Panc1 (cell line): ENCODE results near the gene OAF. TPM values are rescaled to one million over a fixed set of nuclear protein-coding genes. Genes with fewer than 3 reads are reported as not detected.

Experiments
- ATAC-seq: fragments of 200-7000 bp; cut with Tn5 transposase; 2 replicates; pipeline ENCODE4 v1.9.1; 2020; ENCODE audit warnings: mild to moderate bottlenecking, moderate library complexity
- BruUV-seq: library from RNA; stranded (reverse); fragments of 400-500 nt; replicated peaks from 2 replicates; lab custom pipeline; 2021; lab: Mats Ljungman, UMichigan
- CTCF ChIA-PET: fragments of 300-600 bp; sonication (Branson Sonifier 250); formaldehyde crosslinking; loops from one replicate; lab custom pipeline; 2022; ENCODE audit warnings: antibody characterized with exemption; lab: Charles Lee
- POLR2A ChIA-PET: fragments of 300-600 bp; sonication (Branson Sonifier 250); formaldehyde crosslinking; loops from one replicate; lab custom pipeline; 2022; ENCODE audit warnings: antibody characterized with exemption; lab: Charles Lee
- DNase-seq: peaks from one replicate; pipeline ENCODE4 v3.0.0-alpha.2; 2010; ENCODE audit warnings: low read depth, low spot score
- H3K27ac ChIP-seq: 2 replicates; pipeline ENCODE4 v1.5.1; 2011; ENCODE audit warnings: mild to moderate bottlenecking, low read length, inconsistent platforms
- H3K27me3 ChIP-seq: fragments of 200-500 bp; sonication (Bioruptor generic); 2 replicates; pipeline ENCODE4 v1.6.0; 2014; ENCODE audit warnings: low read length, inconsistent platforms; ENCODE audit not compliant: control insufficient read depth, insufficient read depth
- H3K36me3 ChIP-seq: fragments of 200-500 bp; sonication (Bioruptor generic); 2 replicates; pipeline ENCODE4 v1.5.1; 2014; ENCODE audit warnings: inconsistent platforms, mild to moderate bottlenecking, low read length, moderate library complexity; ENCODE audit not compliant: control insufficient read depth, insufficient read depth
- H3K4me1 ChIP-seq: 2 replicates; pipeline ENCODE4 v1.5.1; 2011; ENCODE audit warnings: inconsistent platforms, mild to moderate bottlenecking, low read length, moderate library complexity; ENCODE audit not compliant: control insufficient read depth, insufficient read depth
- H3K4me3 ChIP-seq, 2 experiments: 2 replicates each; pipeline ENCODE4 v1.5.1; 2011 to 2012; ENCODE audit warnings: low read depth in 2 of 2, low read length in 2 of 2, mild to moderate bottlenecking in 2 of 2, inconsistent platforms in 1 of 2, moderate library complexity in 1 of 2
- H3K9me3 ChIP-seq: fragments of 200-500 bp; sonication (Bioruptor generic); 2 replicates; pipeline ENCODE4 v1.5.1; 2014; ENCODE audit warnings: low read depth, mild to moderate bottlenecking, inconsistent platforms, low read length, moderate library complexity; ENCODE audit not compliant: control insufficient read depth, insufficient read depth
- CTCF ChIP-seq: fragments of 450-650 bp; IDR thresholded peaks from 2 replicates; pipeline ENCODE4 v1.5.1; 2017; ENCODE audit warnings: mild to moderate bottlenecking
- POLR2AphosphoS5 ChIP-seq: IDR thresholded peaks from 2 replicates; pipeline ENCODE4 v1.6.1; 2012; ENCODE audit warnings: mild to moderate bottlenecking, low read depth, low read length, moderate library complexity
- REST ChIP-seq, 2 experiments: IDR thresholded peaks; 2 replicates each; pipeline ENCODE4 v1.6.1; 2011 to 2012; ENCODE audit warnings: low read depth in 2 of 2, control low read depth in 1 of 2, low read length in 1 of 2, mild to moderate bottlenecking in 1 of 2, moderate library complexity in 1 of 2; ENCODE audit not compliant: insufficient read depth in 1 of 2
- SIN3A ChIP-seq: IDR thresholded peaks from 2 replicates; pipeline ENCODE4 v1.6.1; 2012; ENCODE audit warnings: low read depth, mild to moderate bottlenecking, low read length, moderate library complexity, borderline replicate concordance; ENCODE audit not compliant: insufficient read depth
- TCF7L2 ChIP-seq: IDR thresholded peaks from 2 replicates; pipeline ENCODE4 v1.6.1; 2011; ENCODE audit warnings: mild to moderate bottlenecking, low read depth, low read length, inconsistent platforms
- in situ Hi-C: cut with HindIII; loops from 2 replicates; pipeline ENCODE4 v1.10.0; 2016; ENCODE audit warnings: low sequenced_read_pairs, low pct_unique_long_range_greater_than_20kb
- intact Hi-C: fragments of 100-400 bp; cut with micrococcal nuclease; formaldehyde crosslinking; loops from one replicate; pipeline ENCODE4 v1.10.0; 2022; ENCODE audit not compliant: unreplicated experiment
- total RNA-seq: library from RNA; stranded (reverse); gene quantifications from one replicate; pipeline ENCODE4 v1.2.1, GENCODE V29; 2021; ENCODE audit not compliant: unreplicated experiment

OAF gene
- total RNA-seq, 1 experiment from 2014 or later: 13.7 TPM

DNA sequence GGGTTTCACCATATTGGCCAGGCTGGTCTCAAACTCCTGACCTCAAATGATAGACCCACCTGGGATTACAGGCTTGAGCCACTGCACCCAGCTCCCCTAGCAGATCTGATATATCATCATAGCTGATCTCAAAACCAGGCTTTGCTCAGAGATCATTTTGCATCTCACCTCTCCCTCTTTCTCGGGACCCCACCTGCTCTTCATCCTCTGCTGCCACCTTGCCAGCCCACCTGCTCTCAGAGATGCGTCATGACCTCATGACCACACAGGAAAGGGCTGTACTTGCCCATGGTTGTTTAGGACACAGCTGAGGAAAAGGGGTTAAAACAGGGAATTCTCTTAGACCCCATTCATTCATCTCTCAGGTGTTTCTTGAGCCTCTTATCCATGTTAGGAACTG lies 56.5 kb downstream of the OAF start:
- Histone ChIP-seq H3K36me3 (no peaks in the 10 kb centered on the region), H3K27me3 (peaks cover 23% of the 10 kb centered on the region), H3K4me3 (no peak overlapping the region), H3K4me1 (no peaks in the 10 kb centered on the region), H3K27ac (no peak overlapping the region), H3K9me3 (no peaks in the 10 kb centered on the region)
- intact Hi-C loops: loop anchor here (10.0 kb wide), 1 partner anchor 957 kb away; no protein-coding TSS in a partner anchor
- POLR2A ChIA-PET: no interaction called here
- CTCF ChIA-PET: no interaction called here
- TF ChIP-seq REST (IDR thresholded peaks at IDR 0.05; ENCODE audit: insufficient read depth in 1 of 2, low read depth in 2 of 2, low read length in 1 of 2): no peak
- ATAC-seq: no peak
- no peak for DNase-seq
- in situ Hi-C loops: no loop called here
- no TSS peak for BruUV-seq

DNA sequence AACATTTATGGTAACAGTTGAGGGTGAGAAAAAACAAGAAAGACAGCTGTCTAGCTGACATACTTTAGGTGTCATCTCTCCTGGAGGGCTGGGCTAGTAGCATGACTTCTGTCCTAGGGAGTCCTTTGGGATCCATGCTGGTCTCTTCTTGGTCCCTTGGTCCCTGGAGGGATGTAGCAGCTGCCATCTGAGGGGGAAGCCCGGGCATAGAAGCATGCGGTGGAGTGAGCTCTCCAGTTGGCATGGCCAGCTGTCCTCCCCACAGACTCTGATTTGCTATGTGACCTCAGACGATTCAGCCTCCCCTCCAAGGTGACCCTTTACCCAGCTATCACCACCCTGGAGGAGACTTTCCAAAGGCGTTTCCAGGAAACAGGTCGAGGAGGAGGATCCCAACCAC lies 57.9 kb downstream of the OAF start:
- DNase-seq (no peak), ATAC-seq (no peak)
- intact Hi-C loops (loop anchor here (10.0 kb wide), 1 partner anchor 956 kb away; no protein-coding TSS in a partner anchor), in situ Hi-C loops (no loop called here)
- no TSS peak for BruUV-seq
- H3K27ac ChIP-seq: no peak overlapping the region
- H3K4me1 ChIP-seq: no peaks in the 10 kb centered on the region
- H3K36me3 ChIP-seq: no peaks in the 10 kb centered on the region
- no peak for TF ChIP-seq REST (IDR thresholded peaks at IDR 0.05; ENCODE audit: insufficient read depth in 1 of 2, low read depth in 2 of 2, low read length in 1 of 2)
- no peak for TF ChIP-seq CTCF
- POLR2A ChIA-PET: no interaction called here
- peaks cover 23% of the 10 kb centered on the region for H3K27me3 ChIP-seq
- no peak overlapping the region for H3K4me3 ChIP-seq
- CTCF ChIA-PET: no interaction called here
- H3K9me3 ChIP-seq: no peaks in the 10 kb centered on the region

DNA sequence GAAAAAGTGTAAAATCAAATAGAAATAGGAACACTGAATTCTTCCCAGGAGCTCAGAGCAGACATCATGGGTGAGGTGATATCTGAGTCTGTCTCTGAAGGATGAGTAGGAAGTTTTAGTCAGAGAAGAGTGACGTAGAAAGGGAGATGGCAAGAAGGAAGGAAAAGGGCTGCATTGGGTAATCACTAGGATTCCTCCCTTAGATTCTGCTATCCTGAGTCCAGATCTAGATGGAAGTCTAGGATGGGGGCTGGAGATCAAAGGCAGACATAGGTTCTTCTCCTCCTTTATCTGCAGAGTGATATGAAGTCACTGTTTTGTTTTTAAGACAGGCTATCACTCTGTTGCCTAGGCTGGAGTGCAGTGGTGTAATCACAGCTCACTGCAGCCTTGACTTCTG lies 59.6 kb downstream of the OAF start:
- Histone ChIP-seq H3K9me3 (no peaks in the 10 kb centered on the region), H3K36me3 (no peaks in the 10 kb centered on the region), H3K27me3 (peaks cover 20% of the 10 kb centered on the region), H3K4me3 (no peak overlapping the region), H3K4me1 (no peaks in the 10 kb centered on the region), H3K27ac (no peak overlapping the region)
- CTCF ChIA-PET: no interaction called here
- DNase-seq (no peak), ATAC-seq (no peak)
- no TSS peak for BruUV-seq
- intact Hi-C loops: no loop called here
- in situ Hi-C loops: no loop called here
- POLR2A ChIA-PET: no interaction called here
- TF ChIP-seq TCF7L2 (no peak), REST (IDR thresholded peaks at IDR 0.05; ENCODE audit: insufficient read depth in 1 of 2, low read depth in 2 of 2, low read length in 1 of 2) (no peak), SIN3A (no peak), CTCF (no peak), POLR2AphosphoS5 (no peak)
